ENCODE results near the gene KRT5. TPM values are rescaled to one million over a fixed set of nuclear protein-coding genes. Genes with fewer than 3 reads are reported as not detected.

KRT5 gene
- total RNA-seq, result not detected in 2 replicates

DNA sequence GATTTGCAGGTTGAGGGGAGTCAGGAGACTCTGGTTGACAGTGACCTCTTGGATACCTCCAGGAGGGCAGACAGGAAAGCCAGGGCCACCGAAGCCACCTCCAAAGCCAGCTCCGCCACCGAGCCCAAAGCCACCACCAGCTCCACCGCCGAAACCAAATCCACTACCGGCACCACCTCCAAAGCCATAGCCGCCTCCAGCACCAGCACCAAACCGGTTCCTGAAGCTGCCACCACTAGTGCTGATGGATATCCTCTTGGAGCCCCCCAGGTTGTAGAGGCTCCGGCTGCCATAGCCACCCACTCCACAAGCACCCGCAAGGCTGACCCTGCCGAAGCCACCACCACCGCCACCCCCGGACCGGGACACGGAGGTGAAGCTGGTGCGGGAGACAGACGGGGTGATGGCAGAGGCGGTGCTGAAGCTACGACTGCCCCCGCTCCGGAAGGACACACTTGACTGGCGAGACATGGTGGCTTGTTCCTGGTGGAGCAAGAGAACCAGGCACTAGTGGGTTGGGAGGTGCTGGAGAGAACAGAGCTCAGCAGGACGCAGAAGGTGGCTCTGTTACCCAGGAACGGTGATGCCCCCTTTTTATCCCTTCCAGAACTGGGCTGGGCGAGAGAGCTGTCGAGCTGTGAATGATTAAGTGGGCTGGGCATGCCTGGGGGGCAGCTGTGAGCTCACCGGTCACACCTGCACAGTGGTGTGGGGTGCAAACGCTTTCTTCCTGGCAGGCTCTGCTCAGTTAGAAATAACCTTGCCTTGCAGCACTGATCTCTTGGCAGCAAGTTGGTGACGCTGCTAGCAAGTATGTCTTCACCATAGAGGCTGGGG lies at the start of gene KRT5:
Gene KRT5 (minus strand): TSS at position 569 of the 837 bp plus-strand sequence. CDS start 98 bp downstream, at position 471.

DNA sequence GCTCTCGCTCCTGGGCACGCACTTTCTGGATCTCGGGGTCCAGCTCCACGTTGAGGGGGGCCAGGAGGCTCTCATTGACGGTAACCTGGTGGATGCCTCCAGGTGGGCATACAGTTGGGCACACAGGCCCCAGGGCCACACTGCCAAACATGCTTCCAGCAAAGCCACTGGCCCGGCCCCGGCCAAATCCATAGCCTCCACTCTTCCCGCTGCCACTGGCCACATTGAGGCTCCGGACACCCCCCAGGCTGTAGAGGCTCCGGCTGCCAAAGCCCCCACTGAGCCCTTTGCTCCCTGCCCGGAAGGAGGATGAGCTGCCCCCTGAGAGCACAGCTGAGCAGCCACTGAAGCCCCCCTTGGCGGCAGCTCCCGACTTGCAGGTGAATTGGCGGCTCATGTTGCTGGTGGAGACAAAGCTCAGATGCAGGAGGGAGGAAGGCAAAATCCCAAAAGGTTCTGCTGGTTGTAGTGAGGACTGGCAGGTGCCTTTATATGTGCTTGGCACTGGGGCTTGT lies 32.5 kb upstream of the KRT5 start, which contains the start of gene KRT71:
Gene KRT71 (minus strand): TSS at position 465 of the 515 bp plus-strand sequence. CDS start 68 bp downstream, at position 397.

DNA sequence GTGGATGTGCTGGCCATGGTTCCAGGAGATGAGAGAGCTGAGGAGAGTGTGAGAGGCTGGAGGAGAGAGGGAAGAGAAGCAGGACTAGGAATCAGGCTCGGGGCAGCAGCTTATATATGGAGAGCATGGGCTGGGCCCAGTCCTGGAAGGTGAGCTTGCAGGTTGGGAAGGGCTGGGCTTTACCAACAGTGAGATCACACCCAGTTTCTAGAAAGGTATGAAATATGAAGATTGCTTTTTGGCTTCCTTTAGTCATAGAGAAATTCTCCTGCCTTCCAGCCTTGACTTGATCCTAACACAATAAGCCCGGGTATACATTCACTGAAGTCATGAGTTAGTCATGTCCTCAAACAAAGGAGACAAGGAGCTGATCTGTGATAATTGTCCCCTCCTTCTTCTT lies 27.0 kb downstream of the KRT5 start, which contains the start of gene KRT6A:
Gene KRT6A (minus strand): TSS at position 86 of the 400 bp plus-strand sequence. CDS start 69 bp downstream, at position 17.

DNA sequence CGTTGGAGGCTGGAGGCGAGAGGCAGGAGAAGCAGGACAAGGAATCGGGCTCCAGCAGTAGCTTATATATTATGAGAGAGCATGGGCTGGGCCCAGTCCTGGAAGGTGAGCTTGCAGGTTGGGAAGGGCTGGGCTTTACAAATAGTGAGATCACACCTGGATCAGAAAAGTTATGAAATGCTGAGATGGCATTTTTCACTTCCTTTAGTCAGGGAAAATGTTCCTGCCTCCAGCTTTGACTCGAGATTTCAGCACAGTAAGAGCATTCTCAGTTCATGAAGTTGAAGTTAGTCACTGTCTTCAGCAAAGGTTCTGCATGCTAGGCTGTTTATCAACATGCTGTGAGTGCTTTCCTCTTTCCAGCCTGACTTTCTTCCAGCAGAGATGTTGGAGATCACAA lies 46.4 kb downstream of the KRT5 start, which contains the start of gene KRT6C:
Gene KRT6C (minus strand): TSS at position 38 of the 400 bp plus-strand sequence. CDS start 68 bp downstream, outside the sequence.

Other genes starting within 250 kb of the KRT5 start
- gene KRT86, start 245.7 kb downstream of the KRT5 start, total RNA-seq, result 0.54 and 2.0 TPM in 2 replicates
- 0.26 TPM in 1 of 2 replicates, not detected in the other for gene KRT81, start 228.9 kb downstream of the KRT5 start, total RNA-seq
- gene KRT83, start 199.0 kb downstream of the KRT5 start, total RNA-seq, result not detected in 2 replicates
- under 0.01 TPM in 1 of 2 replicates, not detected in the other for gene KRT85, start 152.9 kb downstream of the KRT5 start, total RNA-seq
- gene KRT84, start 134.7 kb downstream of the KRT5 start, total RNA-seq, result not detected in 2 replicates
- not detected in 2 replicates for gene KRT82, start 114.1 kb downstream of the KRT5 start, total RNA-seq
- gene KRT75, start 86.0 kb downstream of the KRT5 start, total RNA-seq, result 0.91 and 1.4 TPM in 2 replicates
- not detected in 2 replicates for gene KRT6B, start 68.2 kb downstream of the KRT5 start, total RNA-seq
- not detected in 2 replicates for gene KRT6C, start 46.6 kb downstream of the KRT5 start, total RNA-seq
- gene KRT6A, start 27.1 kb downstream of the KRT5 start, total RNA-seq, result not detected in 2 replicates
- not detected in 2 replicates for gene KRT71, start 32.8 kb upstream of the KRT5 start, total RNA-seq
- not detected in 2 replicates for gene KRT74, start 53.4 kb upstream of the KRT5 start, total RNA-seq
- not detected in 2 replicates for gene KRT72, start 81.1 kb upstream of the KRT5 start, total RNA-seq
- gene KRT73, start 98.2 kb upstream of the KRT5 start, total RNA-seq, result not detected in 2 replicates
- not detected in 2 replicates for gene KRT2, start 131.8 kb upstream of the KRT5 start, total RNA-seq
- gene KRT1, start 160.0 kb upstream of the KRT5 start, total RNA-seq, result not detected in 2 replicates
- gene KRT77, start 183.1 kb upstream of the KRT5 start, total RNA-seq, result not detected in 2 replicates

Measured in articular chondrocyte of knee joint (primary cell).